Measurements from ENCODE around the gene CEP152. TPM values are rescaled to one million over a fixed set of nuclear protein-coding genes. Genes with fewer than 3 reads are reported as not detected.

Gene CEP152
- total and polyA plus RNA-seq, 10 of the 15 experiments (the other 5 are each of a cell fraction or from before 2014, with no cell fraction given): 5.3 to 22.6 (median 14.2) TPM

GRCh38 chr15:48774484-48774883 lies 36.4 kb downstream of the CEP152 start (continued):
- TF ChIP-seq ZNF592 (IDR thresholded peaks at IDR 0.05): no peak
- no peak for TF ChIP-seq FOXM1 (IDR thresholded peaks at IDR 0.05; ENCODE audit: low read depth, low read length)
- no peak for TF ChIP-seq BMI1 (IDR thresholded peaks at IDR 0.05; ENCODE audit: borderline replicate concordance)
- TF ChIP-seq HDGF (IDR thresholded peaks at IDR 0.05): no peak
- no peak for TF ChIP-seq CHD1 (IDR thresholded peaks at IDR 0.05; ENCODE audit: low read depth, low read length)
- TF ChIP-seq EP300 (IDR thresholded peaks at IDR 0.05; ENCODE audit: borderline replicate concordance in 1 of 2, control insufficient read depth in 1 of 2, low read depth in 2 of 2, low read length in 2 of 2): no peak
- no peak for TF ChIP-seq KLF5 (IDR thresholded peaks at IDR 0.05; ENCODE audit: partially characterized antibody)

GRCh38 chr15:48766196-48766595 lies 44.7 kb downstream of the CEP152 start:
- Histone ChIP-seq H2AFZ (ENCODE audit: control insufficient read depth, low read depth, low read length) (no peak overlapping the region), H3K27me3 (replicated peaks in 1 of 2; ENCODE audit: control insufficient read depth in 2 of 2, insufficient read depth in 2 of 2, low read length in 1 of 2) (no peaks in the 10 kb centered on the region), H3K9ac (ENCODE audit: control insufficient read depth, insufficient read depth, low read length) (no peak overlapping the region), H3K4me2 (ENCODE audit: control insufficient read depth, insufficient read depth) (no peak overlapping the region), H3K4me1 (ENCODE audit: control insufficient read depth, insufficient read depth, low read length) (no peaks in the 10 kb centered on the region), H3K9me3 (replicated peaks; ENCODE audit: control insufficient read depth, insufficient read depth, low read length) (no peaks in the 10 kb centered on the region), H3K79me2 (ENCODE audit: control insufficient read depth, insufficient read depth, low read length) (no peaks in the 10 kb centered on the region), H4K20me1 (ENCODE audit: control insufficient read depth, insufficient read depth) (no peaks in the 10 kb centered on the region), H3K4me3 (no peak overlapping the region), H3K36me3 (ENCODE audit: control insufficient read depth in 2 of 2, insufficient read depth in 2 of 2, low read length in 1 of 2) (peaks cover 4 to 9% of the 10 kb centered on the region in 2 experiments), H3K27ac (ENCODE audit: control insufficient read depth, insufficient read depth) (no peak overlapping the region)
- no peak for FAIRE-seq
- in situ Hi-C loops (cut with MboI) (no loop called here), intact Hi-C loops (cut with micrococcal nuclease; ENCODE audit: unreplicated experiment) (no loop called here)
- WGBS (ENCODE audit: insufficient coverage, insufficient replicate concordance, low lambda C conversion rate, missing lambda C conversion rate): 100% methylated on average over 4 of the region's 4 CpGs
- SMC1A ChIA-PET (ENCODE audit: uncharacterized antibody, unreplicated experiment): no interaction called here
- no peak for DNase-seq (ENCODE audit: low read depth, low spot score)
- CTCF ChIA-PET: interaction anchor here (0.6 kb wide), 1 partner anchor 209 kb away, joined by 3 read pairs; no protein-coding TSS in a partner anchor
- POLR2A ChIA-PET: no interaction called here
- no peak for TF ChIP-seq MTA3 (IDR thresholded peaks at IDR 0.05; ENCODE audit: borderline replicate concordance, low read length)
- no peak for TF ChIP-seq NR2F1 (conservative IDR thresholded peaks at IDR 0.05)
- no peak for TF ChIP-seq BACH1 (IDR thresholded peaks at IDR 0.05; ENCODE audit: borderline replicate concordance)
- no peak for ATAC-seq
- BruUV-seq (replicated peaks): no TSS peak
- RAD21 ChIA-PET (ENCODE audit: unreplicated experiment): no interaction called here
